PC-9 (cell line): ENCODE data around the gene KLHL1.

Experiments used
- CTCF ChIP-seq: fragments of 200-600 bp; sonication (generic); conservative IDR thresholded peaks from 2 replicates; pipeline ENCODE4 v1.6.1; 2017; ENCODE audit warnings: mixed run types, antibody characterized with exemption, mild to moderate bottlenecking, moderate library complexity
- EZH2 ChIP-seq: fragments of 200-600 bp; sonication (generic); IDR thresholded peaks from 2 replicates; pipeline ENCODE4 v1.8.0; 2017; ENCODE audit warnings: antibody characterized with exemption, low read depth

GRCh38 chr13:69776937-69777336 lies 331.3 kb downstream of the KLHL1 start:
- TF ChIP-seq CTCF (no peak), EZH2 (no peak)
